GM21825 (cell line): ENCODE data around the gene C2orf92.
"Not testable (repeated sequence)": the region's sequence is repeated elsewhere in the genome, so short reads cannot be mapped to it uniquely, and the experiment has no call there.

Source experiments
- ATAC-seq: cut with Tn5 transposase; IDR thresholded peaks from one replicate; pipeline ENCODE4 v1.9.1; 2021; ENCODE audit warnings: mild to moderate bottlenecking, moderate library complexity; ENCODE audit not compliant: unreplicated experiment

Gene C2orf92

DNA sequence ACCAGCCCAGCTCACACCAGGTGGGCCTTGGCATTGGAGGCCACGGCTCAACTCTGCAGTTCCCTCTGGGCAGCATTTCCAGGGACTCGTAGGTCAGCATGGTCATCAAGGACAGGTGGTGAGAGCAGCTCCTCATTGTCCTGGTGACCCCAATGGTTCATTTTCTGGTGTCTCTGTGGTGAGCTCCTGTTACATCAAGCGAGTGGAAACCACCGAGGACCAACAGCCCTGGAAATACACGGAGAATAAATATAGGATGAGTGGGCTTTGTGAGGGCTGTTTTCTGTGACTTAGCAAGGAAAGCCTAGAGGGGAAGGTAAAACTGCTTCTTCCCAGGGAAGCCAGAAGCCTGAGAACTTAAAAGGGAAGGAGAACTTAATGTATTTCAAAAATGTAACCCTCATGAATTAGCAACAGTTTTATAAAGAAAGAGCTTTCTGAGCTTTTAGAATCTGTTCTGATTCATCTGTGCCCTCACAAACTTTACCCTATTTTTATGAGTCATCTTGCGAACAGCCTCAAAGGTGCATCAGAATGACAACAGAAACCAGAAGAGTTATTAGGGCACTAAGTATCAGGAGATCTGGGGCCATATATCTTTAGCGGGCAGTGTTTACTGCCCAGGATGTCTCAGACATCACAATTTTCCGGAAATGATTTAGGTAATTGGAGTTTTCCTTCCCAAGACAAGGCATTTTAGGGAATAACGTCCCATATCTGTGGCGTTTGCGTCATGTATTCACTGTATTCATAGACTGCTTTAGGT is 18.7 kb downstream of the C2orf92 start:
- ATAC-seq, result no peak

DNA sequence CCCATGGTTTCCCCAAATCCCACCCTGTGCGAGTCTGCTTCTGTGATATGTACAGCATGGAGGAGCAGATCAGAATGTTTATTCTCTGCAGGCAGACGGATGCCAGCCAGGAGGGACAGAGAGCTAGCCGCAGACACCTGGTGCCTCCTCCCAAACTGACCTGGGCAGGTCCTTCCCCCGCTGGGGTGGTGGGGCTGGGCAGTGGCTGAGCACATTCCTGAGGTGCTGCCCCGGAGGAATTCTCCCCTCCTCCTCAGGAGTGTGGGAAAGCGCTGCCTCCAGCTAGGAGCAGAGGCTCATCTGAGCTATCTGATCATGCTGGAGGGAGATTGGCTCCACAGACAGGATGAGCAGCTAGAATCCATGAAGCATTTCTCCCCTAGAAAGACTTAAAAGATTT is 21.7 kb downstream of the C2orf92 start:
- ATAC-seq, result no peak

DNA sequence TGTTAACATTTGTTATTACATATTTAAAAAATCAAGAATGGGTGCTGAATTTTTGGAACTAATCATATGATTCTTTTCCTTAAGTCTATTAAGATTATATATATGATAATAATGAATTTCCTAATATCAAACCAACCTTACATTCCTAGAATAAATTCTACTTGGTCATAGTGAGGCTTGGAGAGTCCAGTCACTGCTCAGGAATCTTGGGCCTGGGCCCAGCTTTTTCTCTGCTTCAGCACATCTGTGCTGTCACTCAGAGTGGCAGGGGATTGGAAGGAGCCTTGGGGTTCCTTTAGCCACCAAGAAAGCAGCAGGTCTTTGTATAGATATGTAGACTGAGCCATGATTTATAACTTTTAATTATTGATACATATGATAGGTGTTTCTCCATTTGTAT is 24.0 kb downstream of the C2orf92 start:
- no peak for ATAC-seq

DNA sequence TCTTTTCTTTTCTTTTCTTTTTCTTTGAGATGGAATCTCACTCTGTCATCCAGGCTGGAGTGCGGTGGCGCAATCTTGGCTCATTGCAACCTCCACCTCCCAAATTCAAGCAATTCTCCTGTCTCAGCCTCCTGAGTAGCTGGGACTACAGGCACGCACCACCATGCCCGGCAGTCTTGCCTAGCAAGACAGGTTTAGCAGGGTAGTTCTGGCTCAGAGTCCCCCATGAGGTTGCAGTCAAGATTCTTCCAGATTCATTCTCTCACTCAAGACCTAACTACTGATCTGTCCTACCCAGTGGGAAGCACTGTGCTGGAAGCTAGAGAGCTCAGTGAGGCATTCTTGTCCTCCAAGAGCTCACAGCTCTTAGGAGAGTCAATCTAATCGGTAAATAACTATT is 26.2 kb downstream of the C2orf92 start:
- no peak for ATAC-seq

DNA sequence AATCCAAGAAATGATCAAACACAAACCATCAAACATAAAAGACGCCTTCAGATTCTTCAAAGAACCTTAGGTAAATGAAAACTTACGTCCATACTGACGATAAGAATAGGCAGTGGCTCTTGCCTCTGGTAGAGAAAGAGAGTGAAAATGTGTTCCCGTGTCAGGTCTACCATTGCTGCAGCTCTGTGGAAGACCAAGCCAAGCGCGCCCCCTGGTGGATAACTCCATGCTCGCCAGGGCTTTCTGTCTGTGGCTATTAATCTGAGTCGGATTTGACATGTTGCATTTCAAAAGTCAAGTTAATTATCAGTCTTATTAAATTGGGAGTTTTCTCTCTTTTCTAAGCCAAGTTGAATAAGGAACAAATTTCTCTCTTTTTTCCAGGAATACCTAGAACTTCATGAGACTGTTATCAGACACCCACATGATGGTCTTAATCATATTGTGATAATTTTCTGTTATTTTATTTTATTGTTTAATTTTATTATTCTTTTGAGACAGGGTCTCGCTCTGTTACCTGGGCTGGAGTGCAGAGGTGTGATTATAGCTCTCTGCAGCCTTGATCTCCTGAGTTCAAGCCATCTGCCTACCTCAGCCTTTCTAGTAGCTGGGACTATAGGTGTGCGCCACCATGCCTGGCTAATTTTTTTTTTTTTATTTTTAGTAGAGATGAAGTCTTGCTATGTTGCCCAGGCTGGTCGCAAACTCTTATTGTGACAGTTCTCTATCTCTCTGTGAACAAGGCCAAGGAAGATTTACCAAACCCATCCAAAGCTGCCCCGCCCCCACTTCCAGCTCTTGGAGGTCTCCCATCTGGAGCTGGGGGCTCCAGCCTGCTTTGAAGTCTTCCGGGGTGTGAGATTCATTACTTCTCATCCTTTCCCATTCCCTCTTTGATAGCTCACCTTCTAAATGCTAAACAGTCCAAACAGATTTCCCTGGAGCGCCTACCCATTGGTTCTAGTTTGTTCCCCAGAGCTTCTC is 28.0 kb downstream of the C2orf92 start:
- peak; percentile 70 for ATAC-seq

DNA sequence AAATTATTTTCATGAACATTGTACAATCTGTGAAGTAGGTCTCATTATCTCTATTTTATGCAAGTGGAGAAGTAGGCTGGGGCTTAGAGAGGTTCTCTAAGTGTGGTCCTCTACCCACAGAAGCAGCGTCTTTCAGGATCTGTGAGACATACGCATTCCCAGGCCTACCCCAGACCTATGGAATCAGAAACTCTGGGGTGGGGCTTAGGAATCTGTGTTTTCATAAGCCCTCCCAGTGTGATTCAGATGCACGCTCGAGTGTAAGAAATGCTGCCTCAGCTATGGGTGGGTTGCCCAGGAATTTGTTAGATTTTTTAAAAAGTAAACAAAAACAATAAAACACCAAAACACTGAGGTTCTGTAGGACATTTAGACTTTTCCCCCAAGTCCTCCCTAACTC is 29.0 kb downstream of the C2orf92 start:
- ATAC-seq, result no peak

DNA sequence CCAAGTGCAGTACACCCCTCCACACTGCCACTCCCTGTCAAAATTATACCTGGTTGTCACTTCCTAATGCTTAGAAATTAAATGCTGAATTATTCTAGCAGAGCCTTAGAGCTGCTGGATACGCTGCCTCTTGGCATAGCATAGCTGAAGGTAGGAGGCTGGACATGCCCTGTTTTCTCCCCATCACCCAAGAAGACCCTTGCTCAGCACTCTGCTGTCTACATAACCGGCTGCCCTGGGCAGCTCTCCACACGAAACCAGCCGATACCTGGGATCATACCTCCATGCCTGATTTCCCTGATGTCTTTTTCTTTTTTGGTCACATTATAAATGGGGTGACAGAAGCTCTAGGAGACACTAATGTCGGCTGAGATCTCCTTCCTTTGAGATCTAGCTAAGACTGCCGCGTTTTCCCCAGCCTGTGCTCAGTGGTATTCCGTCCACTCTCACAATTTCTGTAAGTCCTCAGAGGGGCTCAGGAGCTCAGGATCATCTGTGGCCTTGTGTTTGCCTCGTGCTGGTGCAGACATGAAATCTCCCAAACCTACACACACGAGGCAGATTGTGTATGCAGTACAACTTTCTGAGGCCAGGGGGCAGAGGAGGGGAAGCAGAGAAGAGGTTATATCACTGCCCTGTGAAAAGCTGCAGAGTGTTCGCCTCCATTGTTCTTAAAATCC is 30.4 kb downstream of the C2orf92 start:
- no peak for ATAC-seq

DNA sequence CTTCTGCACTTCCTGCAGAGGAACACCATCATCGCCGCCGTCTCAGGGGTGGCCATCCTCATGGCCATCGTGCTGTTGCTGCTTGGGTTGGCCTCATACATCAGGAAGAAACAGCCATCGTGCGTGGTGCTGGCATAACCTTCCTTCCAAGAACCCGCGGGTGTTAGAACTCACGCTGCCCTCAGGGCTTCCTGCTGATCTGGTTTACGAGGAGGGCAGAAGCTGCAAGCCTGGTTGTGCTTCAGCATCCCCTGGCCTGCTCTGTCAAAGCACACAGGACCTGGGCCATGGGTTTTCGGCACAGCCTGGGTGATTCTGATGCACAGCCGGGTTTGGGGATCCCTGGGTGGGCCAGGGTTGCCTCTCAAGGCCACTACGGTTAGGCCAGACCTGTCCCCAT is 31.7 kb downstream of the C2orf92 start:
- no peak for ATAC-seq

DNA sequence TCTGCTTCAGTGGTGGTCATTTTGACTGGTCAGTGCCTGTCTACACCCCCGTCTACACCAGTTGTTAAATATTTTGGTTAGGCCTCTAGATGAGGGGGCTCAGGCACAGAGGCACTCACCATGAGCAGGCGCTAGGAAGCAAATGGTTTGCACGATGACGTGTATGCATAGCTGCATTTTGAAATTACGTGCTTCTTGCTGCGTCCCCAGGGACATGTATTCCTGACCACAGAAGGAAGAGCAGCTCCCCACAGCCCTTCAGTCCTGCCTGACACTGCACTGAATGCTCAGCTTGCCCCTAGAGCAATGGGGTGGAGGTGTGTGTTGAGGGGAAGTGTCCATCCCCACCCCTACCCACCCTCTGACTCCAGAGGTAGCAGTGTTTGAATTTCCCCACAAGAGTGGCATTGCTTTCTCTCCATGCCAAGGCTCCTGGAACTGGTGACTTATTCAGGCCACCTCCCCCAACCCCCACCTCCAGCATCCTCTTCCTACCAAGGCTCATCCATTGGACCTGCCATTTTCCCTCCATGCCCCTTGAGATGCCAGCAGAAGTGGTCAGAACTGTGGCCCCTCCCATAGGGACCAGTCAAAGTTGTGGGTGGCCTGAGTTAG is 32.4 kb downstream of the C2orf92 start:
- ATAC-seq, result no peak

DNA sequence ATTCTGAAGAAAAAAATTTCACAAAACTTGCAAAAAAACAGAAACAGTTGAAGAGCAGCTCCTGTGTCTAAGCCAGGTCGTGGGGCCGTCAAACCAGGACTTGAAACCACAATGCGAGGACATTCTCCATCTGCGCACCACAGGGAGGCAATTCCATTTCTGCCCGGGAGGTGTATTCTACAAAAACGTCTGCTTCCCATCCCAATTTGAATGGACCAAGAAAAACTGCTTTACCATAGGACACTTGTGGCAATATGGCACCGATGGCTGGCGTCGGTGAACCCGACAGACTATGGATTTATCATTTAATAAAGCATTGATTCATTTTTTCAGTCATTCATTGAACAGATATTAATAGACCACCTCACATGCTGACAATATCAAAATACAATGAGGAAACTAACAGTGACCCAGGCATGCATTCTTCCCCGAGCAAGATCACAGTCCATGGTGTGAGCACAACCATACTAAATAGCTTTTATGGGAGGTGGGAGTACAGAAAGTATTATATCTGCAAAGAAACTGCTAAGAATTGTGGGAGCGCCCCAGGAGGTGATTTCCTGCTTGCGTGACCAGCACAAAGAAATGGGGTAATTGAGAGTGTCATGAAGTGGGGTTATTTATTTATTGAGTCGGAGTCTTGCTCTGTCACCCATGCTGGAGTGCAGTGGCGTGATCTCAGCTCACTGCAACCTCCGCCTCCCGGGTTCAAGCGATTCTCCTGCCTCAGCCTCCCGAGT is 33.4 kb downstream of the C2orf92 start:
- no peak for ATAC-seq

DNA sequence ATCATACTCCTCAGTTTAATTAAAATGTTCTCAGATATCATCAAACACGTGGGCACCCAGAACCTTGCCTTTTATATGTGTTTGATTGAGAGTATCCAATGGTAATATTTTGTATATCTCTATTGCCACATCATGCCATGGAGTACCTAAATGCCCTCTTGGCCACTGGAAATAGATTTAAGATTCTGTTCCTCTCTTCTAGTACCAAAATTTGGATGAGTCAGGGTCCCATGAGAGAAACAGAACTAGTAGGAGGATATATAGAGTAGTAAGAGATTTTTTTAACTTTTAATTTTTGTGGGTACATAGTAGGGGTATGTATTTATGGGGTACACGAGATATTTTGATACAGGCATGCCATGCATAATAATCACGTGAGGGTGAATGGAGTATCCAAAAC is 34.2 kb downstream of the C2orf92 start:
- no peak for ATAC-seq

DNA sequence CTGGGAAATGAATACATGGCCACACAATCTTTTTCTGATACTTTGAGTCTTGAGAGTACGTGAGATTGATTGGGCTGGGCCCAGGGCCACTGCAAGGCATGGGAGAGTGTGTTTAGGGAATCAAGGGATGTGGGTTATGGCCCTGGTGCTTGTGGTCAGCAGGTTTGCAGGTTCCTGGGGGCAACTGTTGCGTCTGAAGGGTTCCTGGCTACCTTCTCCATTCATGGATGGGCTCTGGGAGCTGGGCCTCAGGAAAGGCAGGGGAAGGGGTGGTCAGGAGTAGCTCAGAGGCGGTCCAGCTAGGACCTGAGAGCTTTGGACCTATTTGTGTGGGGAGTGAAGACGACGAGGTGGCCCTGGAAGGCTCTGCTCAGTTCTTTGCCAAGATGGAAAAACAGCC is 35.5 kb downstream of the C2orf92 start:
- ATAC-seq, result no peak

DNA sequence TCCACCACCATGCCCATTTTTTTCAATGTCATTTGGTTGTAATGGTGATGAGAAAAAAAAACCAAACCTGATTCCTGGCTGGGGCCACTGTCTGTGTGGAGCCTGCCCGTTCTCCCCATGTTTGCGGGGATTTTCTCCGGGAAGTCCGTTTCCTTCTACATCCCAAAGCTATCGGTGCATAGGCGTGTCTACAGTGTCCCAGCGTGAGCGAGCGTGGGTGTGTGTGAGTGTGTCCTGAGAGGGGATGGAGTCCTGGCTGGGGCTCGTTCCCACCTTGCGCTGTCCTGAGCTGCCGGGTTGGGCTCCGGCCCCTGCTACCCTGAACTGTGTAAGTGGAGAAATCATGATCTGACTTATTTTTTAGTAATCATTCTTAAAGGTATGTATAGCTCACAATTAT is 36.6 kb downstream of the C2orf92 start:
- no peak for ATAC-seq

DNA sequence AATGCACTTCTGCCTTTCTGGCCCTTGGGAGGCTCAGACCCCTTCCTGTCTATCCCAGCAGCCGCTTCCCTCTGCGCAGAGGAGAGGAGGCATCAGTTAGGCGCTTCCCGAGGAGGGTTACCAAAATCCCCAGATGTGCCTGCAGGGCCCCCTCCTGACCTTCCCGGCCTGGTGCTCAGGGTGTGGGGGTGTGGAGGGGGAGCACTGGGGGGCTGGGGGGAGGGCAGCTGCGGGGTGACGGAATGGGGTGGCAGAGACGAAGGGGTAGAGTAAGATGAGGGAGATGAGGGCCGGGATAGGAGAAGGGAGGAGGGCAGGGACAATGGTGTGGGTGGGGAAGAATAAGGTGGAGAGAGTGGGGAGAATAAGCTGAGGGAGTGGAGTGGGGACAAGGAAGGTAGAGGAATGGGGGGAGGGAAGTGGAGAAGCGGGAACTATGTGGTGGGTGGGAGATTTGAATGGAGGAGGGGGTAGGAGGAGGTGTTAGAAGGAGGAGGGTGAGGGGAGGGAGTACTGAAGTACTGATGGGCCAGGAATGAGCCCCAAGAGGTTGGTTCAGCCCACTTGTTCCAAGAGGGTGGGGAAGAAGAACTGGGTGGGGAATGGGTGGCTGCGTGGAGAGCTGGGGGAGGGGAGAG is 37.3 kb downstream of the C2orf92 start:
- ATAC-seq, result no peak

DNA sequence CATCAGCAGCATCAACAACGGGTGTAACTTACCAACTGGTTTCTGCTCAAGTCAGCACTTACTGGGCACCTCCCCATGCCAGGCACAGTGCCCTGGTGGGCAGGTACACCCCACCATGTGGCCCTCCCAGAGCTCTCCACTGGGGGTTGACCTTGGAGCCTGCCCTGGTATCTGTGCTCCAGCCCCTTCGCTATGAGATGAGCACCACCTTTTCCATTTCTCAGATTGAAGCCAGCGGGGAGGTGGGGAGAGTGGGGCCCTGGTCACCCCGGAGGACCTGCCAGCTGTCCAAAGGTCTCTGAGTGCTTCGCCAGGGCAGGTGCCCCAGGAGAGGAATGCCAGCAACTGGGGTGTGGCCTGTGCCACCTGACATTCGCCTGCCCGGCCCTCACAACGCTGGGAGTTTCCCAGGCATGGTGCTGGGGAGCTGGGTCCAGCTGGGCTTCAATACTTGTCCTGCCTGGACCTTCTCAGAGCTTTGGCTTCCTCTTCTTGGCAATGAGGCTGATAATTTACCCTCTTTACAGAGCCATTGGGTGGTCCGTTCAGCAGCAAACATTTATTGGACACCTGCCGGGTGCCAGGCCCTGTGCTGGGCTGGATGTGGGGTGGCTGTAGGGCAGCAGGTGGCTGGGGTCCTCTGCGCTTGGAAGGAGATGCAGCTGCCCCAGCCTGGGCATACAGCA is 38.0 kb downstream of the C2orf92 start:
- ATAC-seq, result no peak

DNA sequence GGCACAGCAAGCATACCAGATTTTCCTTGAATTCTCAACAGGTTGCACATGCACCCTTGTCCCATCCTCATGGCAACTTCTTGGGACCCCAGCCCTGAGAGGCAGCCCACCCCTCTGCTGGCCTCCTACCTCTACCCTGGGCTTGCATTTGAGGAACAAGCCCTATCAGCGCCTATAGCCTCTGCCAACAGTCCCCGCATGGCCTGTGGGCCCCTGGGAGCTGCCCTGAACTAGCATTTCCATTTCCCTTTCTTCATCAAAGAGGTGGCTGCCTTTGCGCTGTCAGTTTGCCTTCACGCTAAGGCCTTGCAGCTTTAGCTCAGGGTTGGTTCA is 38.5 kb downstream of the C2orf92 start:
- ATAC-seq, result no peak

DNA sequence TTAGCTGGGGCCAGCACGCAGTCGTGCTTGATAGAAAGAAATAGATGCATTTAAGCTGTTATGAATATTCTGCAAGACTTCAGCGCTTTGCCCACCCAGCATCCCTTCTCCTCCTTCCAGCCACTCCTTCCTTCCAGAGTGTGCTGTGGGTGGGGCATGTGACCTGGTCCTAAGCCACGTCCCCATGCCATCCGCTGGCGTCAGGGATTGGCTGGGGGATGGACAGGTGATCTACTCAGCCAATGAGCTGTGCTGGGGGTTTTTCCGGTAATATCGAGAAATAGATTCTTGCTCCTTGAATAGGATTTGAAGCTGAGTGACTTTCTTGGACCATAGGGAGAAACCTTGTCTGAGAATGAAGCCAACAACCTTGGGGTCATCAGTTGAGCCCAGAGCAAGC is 39.1 kb downstream of the C2orf92 start:
- ATAC-seq, result no peak

DNA sequence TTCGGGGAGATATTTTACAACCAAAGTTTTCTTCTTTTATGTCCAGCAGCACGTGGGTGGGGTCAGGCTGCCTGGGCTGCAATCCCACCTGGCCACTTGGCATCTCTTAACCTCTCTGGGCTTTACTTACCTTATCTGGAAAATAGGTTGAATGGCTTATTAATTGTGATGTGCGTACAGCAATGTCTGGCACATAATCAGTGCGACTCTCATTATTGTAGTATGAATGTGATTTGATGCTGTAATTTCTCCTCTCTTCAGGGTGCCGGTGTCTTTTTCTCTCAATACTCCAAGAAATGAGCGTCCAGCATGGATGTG is 41.8 kb downstream of the C2orf92 start:
- ATAC-seq, result no peak

DNA sequence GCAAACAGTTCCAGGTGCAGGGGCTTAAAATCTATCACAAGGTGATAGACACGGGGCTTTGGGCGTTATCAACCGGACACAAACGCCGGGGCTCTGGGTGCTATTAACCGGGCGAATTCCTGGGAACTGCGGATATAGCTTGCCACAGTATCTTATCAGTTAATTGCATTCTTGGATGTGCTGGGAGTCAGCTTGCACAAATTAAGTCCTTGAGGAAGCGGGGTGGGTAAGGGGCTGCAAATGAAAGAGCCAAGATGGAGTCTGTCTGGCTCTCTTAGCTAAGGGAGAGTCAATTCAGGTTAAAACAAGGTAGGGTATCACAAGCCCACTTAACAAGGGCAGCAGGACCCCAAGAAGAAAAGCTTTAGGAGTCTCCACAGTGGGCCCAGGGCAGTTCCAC is 42.7 kb downstream of the C2orf92 start:
- ATAC-seq, result not testable (repeated sequence)
